ENCODE measurements around the gene KPNA3. TPM values are rescaled to one million over a fixed set of nuclear protein-coding genes. Genes with fewer than 3 reads are reported as not detected.

Gene KPNA3
- total RNA-seq, 1 experiment from 2014 or later: 49.7 TPM

DNA sequence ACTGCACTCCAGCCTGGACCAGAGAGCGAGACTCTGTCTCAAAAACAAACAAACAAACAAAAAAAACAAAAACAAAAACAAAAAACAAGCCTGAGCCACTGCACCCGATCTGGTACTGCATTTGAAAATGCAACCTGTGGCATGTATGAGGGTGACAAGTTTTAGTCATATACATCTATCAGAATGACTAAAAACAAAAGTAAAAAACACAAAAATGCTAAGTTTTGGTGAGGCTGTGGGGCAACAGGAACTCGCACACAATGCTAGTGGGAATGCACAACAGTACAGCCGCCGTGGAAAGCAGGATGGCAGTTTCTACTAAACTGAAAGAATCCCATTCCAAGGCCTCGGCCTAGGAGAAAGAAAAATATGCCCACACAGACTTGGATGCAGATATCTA, 109.0 kb downstream of the KPNA3 start:
- Histone ChIP-seq H2BK12ac (ENCODE audit: insufficient read length, low read depth, low read length) (no peak overlapping the region), H3K9ac (ENCODE audit: extremely low read depth, insufficient read length, low read length) (no peak overlapping the region), H2BK20ac (ENCODE audit: low read depth, low read length, poor library complexity, severe bottlenecking) (no peak overlapping the region), H2AFZ (ENCODE audit: low read length) (no peak overlapping the region), H3K4me1 (ENCODE audit: insufficient read depth, low read length) (no peaks in the 10 kb centered on the region; the same call in 1 of the 2 replicates), H3T11ph (ENCODE audit: low read length) (no peak overlapping the region), H3K4ac (ENCODE audit: low read depth, low read length) (no peak overlapping the region), H2BK5ac (ENCODE audit: insufficient read length, low read length) (no peak overlapping the region), H3K23ac (ENCODE audit: insufficient read length, low read depth, low read length) (no peak overlapping the region), H3K56ac (ENCODE audit: insufficient read length, low read depth, low read length) (no peak overlapping the region), H2BK120ac (ENCODE audit: low read depth, low read length, poor library complexity, severe bottlenecking) (no peak overlapping the region), H3K14ac (ENCODE audit: insufficient read depth, low read length) (no peak overlapping the region), H3K18ac (ENCODE audit: insufficient read length, low read depth, low read length) (no peak overlapping the region), H2AK5ac (ENCODE audit: insufficient read length, low read length) (no peak overlapping the region), H4K5ac (ENCODE audit: insufficient read length, low read depth, low read length) (no peak overlapping the region), H3K27ac (ENCODE audit: insufficient read length, low read depth, low read length) (no peak overlapping the region), H4K20me1 (ENCODE audit: control insufficient read depth, insufficient read depth, insufficient read length) (no peaks in the 10 kb centered on the region), H2BK15ac (ENCODE audit: low read depth, low read length) (no peak overlapping the region), H3K23me2 (ENCODE audit: insufficient read length, low read depth, low read length, poor library complexity, severe bottlenecking) (no peaks in the 10 kb centered on the region), H3K27me3 (ENCODE audit: insufficient read depth, low read length) (no peaks in the 10 kb centered on the region), H4K91ac (ENCODE audit: insufficient read length, low read depth, low read length) (no peak overlapping the region), H4K8ac (replicated peaks; ENCODE audit: insufficient read length, low read depth, low read length) (no peak overlapping the region), H3K79me2 (ENCODE audit: insufficient read depth, low read length) (peaks cover 4% of the 10 kb centered on the region; the same call in 1 of the 2 replicates), H3K4me2 (ENCODE audit: insufficient read depth, insufficient read length, low read length) (no peak overlapping the region), H3K79me1 (ENCODE audit: insufficient read depth, low read depth, low read length, poor library complexity, severe bottlenecking) (no peaks in the 10 kb centered on the region), H3K9me3 (ENCODE audit: control insufficient read depth, low read depth, low read length) (peaks cover 6% of the 10 kb centered on the region)
- no peak overlapping the region for H3K4me3 Mint-ChIP-seq
- H3K27me3 Mint-ChIP-seq (ENCODE audit: low read depth): no peaks in the 10 kb centered on the region
- peaks cover 42 to 52% (median 51%) of the 10 kb centered on the region in 3 experiments for H3K36me3 Mint-ChIP-seq (ENCODE audit: insufficient read depth in 1 of 3, low read depth in 3 of 3)
- H3K27ac Mint-ChIP-seq: no peak overlapping the region
- peaks cover 8 to 9% of the 10 kb centered on the region in 2 experiments for H3K4me1 Mint-ChIP-seq
- no peak for DNase-seq
- peaks cover 14 to 16% of the 10 kb centered on the region in 2 experiments for H3K9me3 Mint-ChIP-seq
- TF ChIP-seq, protein P1, sequence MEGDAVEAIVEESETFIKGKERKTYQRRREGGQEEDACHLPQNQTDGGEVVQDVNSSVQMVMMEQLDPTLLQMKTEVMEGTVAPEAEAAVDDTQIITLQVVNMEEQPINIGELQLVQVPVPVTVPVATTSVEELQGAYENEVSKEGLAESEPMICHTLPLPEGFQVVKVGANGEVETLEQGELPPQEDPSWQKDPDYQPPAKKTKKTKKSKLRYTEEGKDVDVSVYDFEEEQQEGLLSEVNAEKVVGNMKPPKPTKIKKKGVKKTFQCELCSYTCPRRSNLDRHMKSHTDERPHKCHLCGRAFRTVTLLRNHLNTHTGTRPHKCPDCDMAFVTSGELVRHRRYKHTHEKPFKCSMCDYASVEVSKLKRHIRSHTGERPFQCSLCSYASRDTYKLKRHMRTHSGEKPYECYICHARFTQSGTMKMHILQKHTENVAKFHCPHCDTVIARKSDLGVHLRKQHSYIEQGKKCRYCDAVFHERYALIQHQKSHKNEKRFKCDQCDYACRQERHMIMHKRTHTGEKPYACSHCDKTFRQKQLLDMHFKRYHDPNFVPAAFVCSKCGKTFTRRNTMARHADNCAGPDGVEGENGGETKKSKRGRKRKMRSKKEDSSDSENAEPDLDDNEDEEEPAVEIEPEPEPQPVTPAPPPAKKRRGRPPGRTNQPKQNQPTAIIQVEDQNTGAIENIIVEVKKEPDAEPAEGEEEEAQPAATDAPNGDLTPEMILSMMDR (conservative IDR thresholded peaks at IDR 0.05): no peak
- no CpG with 5 or more reads among the region's 6 CpGs for WGBS (ENCODE audit: extremely low coverage, insufficient read length, low lambda C conversion rate)
